Fibroblast of lung (primary cell): ENCODE results near the gene MT1A. TPM values are rescaled to one million over a fixed set of nuclear protein-coding genes. Genes with fewer than 3 reads are reported as not detected.

Source experiments
- DNase-seq, 2 donors: peaks; one replicate each; pipeline versions ENCODE4 v3.0.0 to v3.0.0-alpha.2; 2010; ENCODE audit warnings: low read depth in 2 of 2
- H2AFZ ChIP-seq: 2 replicates; pipeline ENCODE4 v1.5.1; 2012; ENCODE audit warnings: low read length, control low read depth, inconsistent platforms
- H3K27ac ChIP-seq: 2 replicates; pipeline ENCODE4 v1.5.1; 2011; ENCODE audit warnings: low read length, control low read depth; ENCODE audit not compliant: insufficient read depth
- H3K27me3 ChIP-seq: 2 replicates; pipeline ENCODE4 v1.5.1; 2011; ENCODE audit warnings: mild to moderate bottlenecking, low read length; ENCODE audit not compliant: control insufficient read depth, insufficient read depth
- H3K36me3 ChIP-seq: 2 replicates; pipeline ENCODE4 v1.5.1; 2011; ENCODE audit warnings: low read length; ENCODE audit not compliant: control insufficient read depth, insufficient read depth
- H3K4me1 ChIP-seq: 2 replicates; pipeline ENCODE4 v1.5.1; 2011; ENCODE audit warnings: low read length; ENCODE audit not compliant: control insufficient read depth, insufficient read depth; ENCODE audit errors: extremely low read depth
- H3K4me2 ChIP-seq: 2 replicates; pipeline ENCODE4 v1.5.1; 2011; ENCODE audit warnings: low read length, control low read depth; ENCODE audit not compliant: insufficient read depth; ENCODE audit errors: extremely low read depth
- H3K4me3 ChIP-seq, 4 experiments: fragments of 200-600 bp in 1 of 4; sonication (generic) in 1 of 4; replicated peaks in 1 of 4; 2 replicates each; pipeline ENCODE4 v1.5.1; 2011 to 2016; ENCODE audit warnings: low read length in 4 of 4, low read depth in 3 of 4, mild to moderate bottlenecking in 3 of 4, control low read depth in 2 of 4, inconsistent platforms in 1 of 4, mixed read lengths in 1 of 4; ENCODE audit not compliant: insufficient read depth in 1 of 4; ENCODE audit errors: control extremely low read depth in 1 of 4
- H3K79me2 ChIP-seq: 2 replicates; pipeline ENCODE4 v1.5.1; 2012; ENCODE audit warnings: mild to moderate bottlenecking, low read length, inconsistent platforms; ENCODE audit not compliant: control insufficient read depth, insufficient read depth
- H3K9ac ChIP-seq: 2 replicates; pipeline ENCODE4 v1.5.1; 2011; ENCODE audit warnings: mild to moderate bottlenecking, low read length, control low read depth; ENCODE audit not compliant: insufficient read depth
- H3K9me3 ChIP-seq: 2 replicates; pipeline ENCODE4 v1.5.1; 2012; ENCODE audit warnings: low read depth, low read length; ENCODE audit not compliant: control insufficient read depth, insufficient read depth
- H4K20me1 ChIP-seq: 2 replicates; pipeline ENCODE4 v1.5.1; 2011; ENCODE audit warnings: low read length; ENCODE audit not compliant: control insufficient read depth, insufficient read depth; ENCODE audit errors: extremely low read depth
- CTCF ChIP-seq, 2 donors: IDR thresholded peaks in 1 of 2; conservative IDR thresholded peaks in 1 of 2; 1 replicate in 1 of 2; 2 replicates in 1 of 2; pipeline ENCODE4 v1.5.1; 2011 to 2012; ENCODE audit warnings: low read length in 2 of 2, control low read depth in 1 of 2, inconsistent platforms in 1 of 2, low read depth in 1 of 2, mild to moderate bottlenecking in 1 of 2
- EZH2 ChIP-seq: IDR thresholded peaks from 2 replicates; pipeline ENCODE4 v1.5.1; 2012; ENCODE audit warnings: low read length, control low read depth, mild to moderate bottlenecking; ENCODE audit errors: missing control alignments
- polyA plus RNA-seq, 2 donors: library from polyadenylated mRNA; depleted of rRNA in 1 of 2; stranded (reverse) in 1 of 2; unstranded in 1 of 2; fragments of >200 nt; gene quantifications; 2 replicates each; pipeline ENCODE4 v1.2.1, GENCODE V29; 2011 to 2012; ENCODE audit warnings: missing spikeins in 1 of 2
- total RNA-seq: library from RNA; depleted of rRNA; stranded (reverse); fragments of >200 nt; gene quantifications from 2 replicates; pipeline ENCODE4 v1.2.1, GENCODE V29; 2014

MT1A gene
- total and polyA plus RNA-seq, 2 donors (not counting 1 experiment from before 2014, with no cell fraction given) = 2.9 to 5.3 TPM

- Histone ChIP-seq H3K4me2 (no peak overlapping the region), H3K9ac (no peak overlapping the region), H3K4me1 (no peaks in the 10 kb centered on the region), H3K27ac (no peak overlapping the region), H3K79me2 (no peaks in the 10 kb centered on the region), H3K27me3 (peaks cover 5% of the 10 kb centered on the region), H3K4me3 (no peak overlapping the region), H3K9me3 (no peaks in the 10 kb centered on the region), H4K20me1 (no peaks in the 10 kb centered on the region), H2AFZ (no peak overlapping the region), H3K36me3 (no peaks in the 10 kb centered on the region)
- DNase-seq = no peak
- TF ChIP-seq EZH2 = no peak
- TF ChIP-seq CTCF (conservative IDR thresholded peaks at IDR 0.05 in 1 of 2, IDR thresholded peaks at IDR 0.05 in 1 of 2; ENCODE audit: low read depth in 1 of 2, low read length in 2 of 2) = no peak
These were observed 1.6 kb downstream of the MT1A start for GRCh38 chr16:56640076-56640475.

GRCh38 chr16:56641166-56641565, 2.7 kb downstream of the MT1A start:
- Histone ChIP-seq H3K4me1 (no peaks in the 10 kb centered on the region), H2AFZ (no peak overlapping the region), H3K79me2 (no peaks in the 10 kb centered on the region), H3K4me3 (no peak overlapping the region), H3K27me3 (peaks cover 15% of the 10 kb centered on the region), H3K9ac (no peak overlapping the region), H3K36me3 (no peaks in the 10 kb centered on the region), H3K27ac (no peak overlapping the region), H4K20me1 (no peaks in the 10 kb centered on the region), H3K9me3 (no peaks in the 10 kb centered on the region), H3K4me2 (no peak overlapping the region)
- TF ChIP-seq CTCF (conservative IDR thresholded peaks at IDR 0.05 in 1 of 2, IDR thresholded peaks at IDR 0.05 in 1 of 2; ENCODE audit: low read depth in 1 of 2, low read length in 2 of 2) = no peak
- no peak for TF ChIP-seq EZH2
- no peak for DNase-seq

- DNase-seq = peak; percentile 38 to 51
- no peak overlapping the region for H3K9ac ChIP-seq
- peak overlapping the region; percentile 62 for H3K4me2 ChIP-seq
- H3K79me2 ChIP-seq = no peaks in the 10 kb centered on the region
- no peaks in the 10 kb centered on the region for H3K9me3 ChIP-seq
- H3K36me3 ChIP-seq = no peaks in the 10 kb centered on the region
- peak overlapping the region in 2 of 4 experiments; percentile 5 to 37 for H3K4me3 ChIP-seq
- no peaks in the 10 kb centered on the region for H3K4me1 ChIP-seq
- peaks cover 17% of the 10 kb centered on the region for H3K27me3 ChIP-seq
- peak in 1 of 2 donors; percentile 32 for TF ChIP-seq CTCF (conservative IDR thresholded peaks at IDR 0.05 in 1 of 2, IDR thresholded peaks at IDR 0.05 in 1 of 2; ENCODE audit: low read depth in 1 of 2, low read length in 2 of 2)
- no peak for TF ChIP-seq EZH2
- H2AFZ ChIP-seq = no peak overlapping the region
- H4K20me1 ChIP-seq = no peaks in the 10 kb centered on the region
- no peak overlapping the region for H3K27ac ChIP-seq
These were observed 4.8 kb downstream of the MT1A start for GRCh38 chr16:56643080-56643778.
